DMS153 treated with DMSO at 0.1 percent for 48 hours (cell line): ENCODE measurements around the gene FAH.

Source experiments
- DNase-seq: peaks from one replicate; lab custom pipeline; 2025; ENCODE audit not compliant: unreplicated experiment; lab: John Stamatoyannopoulos, UW

Gene FAH

GRCh38 chr15:80233581-80233980 is 80.8 kb downstream of the FAH start:
- no peak for DNase-seq

- DNase-seq: no peak
Observed at GRCh38 chr15:80234883-80235282, 82.1 kb downstream of the FAH start.
